Mesenteric fat pad (tissue), 1 donor: ENCODE results near the gene DLEC1. TPM values are rescaled to one million over a fixed set of nuclear protein-coding genes. Genes with fewer than 3 reads are reported as not detected.
"Not testable (repeated sequence)": the region's sequence is repeated elsewhere in the genome, so short reads cannot be mapped to it uniquely, and the experiment has no call there.

Source experiments
- DNase-seq: peaks from one replicate; pipeline ENCODE4 v3.0.0-alpha.2; 2020; ENCODE audit warnings: low spot score
- total RNA-seq: library from RNA; stranded (reverse); fragmentation: NEBNext Ultra II Directional; extraction: Animal tissue kit (Norgen Biotek cat#: 25700); gene quantifications from one replicate; pipeline ENCODE4 v1.2.1, GENCODE V29; 2021
- donor health status: DM: yes; HTN: yes; CAD: no.

DLEC1 gene
- total RNA-seq, 1 donor from 2014 or later = 1.9 TPM

DNA sequence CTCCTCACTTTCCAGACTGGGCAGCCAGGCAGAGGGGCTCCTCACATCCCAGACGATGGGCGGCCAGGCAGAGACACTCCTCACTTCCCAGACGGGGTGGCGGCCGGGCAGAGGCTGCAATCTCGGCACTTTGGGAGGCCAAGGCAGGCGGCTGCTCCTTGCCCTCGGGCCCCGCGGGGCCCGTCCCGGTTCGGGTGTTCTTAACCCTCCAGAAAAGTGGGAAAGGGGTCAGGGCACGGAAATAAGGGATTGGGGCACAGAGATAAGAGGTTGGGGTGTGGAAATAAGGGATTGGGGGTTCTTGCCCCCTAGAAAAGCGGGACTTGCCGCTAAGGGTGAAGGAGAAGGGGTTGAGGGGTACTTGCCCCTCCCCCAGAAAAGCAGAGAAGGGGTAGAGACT, 43.3 kb downstream of the DLEC1 start:
- not testable (repeated sequence) for DNase-seq

DNA sequence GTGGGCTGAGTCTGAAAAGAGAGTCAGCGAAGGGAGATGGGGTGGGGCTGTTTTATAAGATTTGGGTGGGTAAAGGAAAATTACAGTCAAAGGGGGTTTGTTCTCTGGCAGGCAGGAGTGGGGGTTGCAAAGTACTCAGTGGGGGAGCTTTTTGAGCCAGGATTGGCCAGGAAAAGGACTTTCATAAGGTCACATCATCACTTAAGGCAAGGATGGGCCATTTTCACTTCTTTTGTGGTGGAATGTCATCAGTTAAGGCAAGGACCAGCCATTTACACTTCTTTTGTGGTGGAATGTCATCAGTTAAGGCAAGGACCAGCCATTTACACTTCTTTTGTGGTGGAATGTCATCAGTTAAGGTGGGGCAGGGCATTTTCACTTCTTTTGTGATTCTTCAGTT, 44.2 kb downstream of the DLEC1 start:
- not testable (repeated sequence) for DNase-seq

DNA sequence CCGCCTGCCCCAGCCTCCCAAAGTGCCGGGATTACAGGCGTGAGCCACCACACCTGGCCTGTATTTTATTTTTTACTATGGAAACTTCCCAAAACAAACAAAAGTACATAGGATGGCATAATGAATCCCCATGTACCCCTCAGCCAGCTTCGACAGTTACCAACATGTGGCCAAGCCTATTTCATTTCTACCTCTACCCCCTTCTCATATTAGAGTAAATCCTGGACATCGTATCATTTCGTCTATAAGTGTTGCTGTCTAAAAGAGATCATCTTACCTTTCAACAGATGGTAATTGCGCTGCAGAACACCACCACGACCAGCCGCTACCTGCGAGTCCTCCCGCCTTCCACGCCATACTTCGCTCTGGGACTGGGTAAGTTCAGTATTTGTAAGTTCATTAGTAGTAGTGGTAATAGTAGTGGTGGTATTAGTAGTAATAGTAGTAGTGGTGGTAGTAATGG, 44.9 kb downstream of the DLEC1 start:
- DNase-seq = no peak

DNA sequence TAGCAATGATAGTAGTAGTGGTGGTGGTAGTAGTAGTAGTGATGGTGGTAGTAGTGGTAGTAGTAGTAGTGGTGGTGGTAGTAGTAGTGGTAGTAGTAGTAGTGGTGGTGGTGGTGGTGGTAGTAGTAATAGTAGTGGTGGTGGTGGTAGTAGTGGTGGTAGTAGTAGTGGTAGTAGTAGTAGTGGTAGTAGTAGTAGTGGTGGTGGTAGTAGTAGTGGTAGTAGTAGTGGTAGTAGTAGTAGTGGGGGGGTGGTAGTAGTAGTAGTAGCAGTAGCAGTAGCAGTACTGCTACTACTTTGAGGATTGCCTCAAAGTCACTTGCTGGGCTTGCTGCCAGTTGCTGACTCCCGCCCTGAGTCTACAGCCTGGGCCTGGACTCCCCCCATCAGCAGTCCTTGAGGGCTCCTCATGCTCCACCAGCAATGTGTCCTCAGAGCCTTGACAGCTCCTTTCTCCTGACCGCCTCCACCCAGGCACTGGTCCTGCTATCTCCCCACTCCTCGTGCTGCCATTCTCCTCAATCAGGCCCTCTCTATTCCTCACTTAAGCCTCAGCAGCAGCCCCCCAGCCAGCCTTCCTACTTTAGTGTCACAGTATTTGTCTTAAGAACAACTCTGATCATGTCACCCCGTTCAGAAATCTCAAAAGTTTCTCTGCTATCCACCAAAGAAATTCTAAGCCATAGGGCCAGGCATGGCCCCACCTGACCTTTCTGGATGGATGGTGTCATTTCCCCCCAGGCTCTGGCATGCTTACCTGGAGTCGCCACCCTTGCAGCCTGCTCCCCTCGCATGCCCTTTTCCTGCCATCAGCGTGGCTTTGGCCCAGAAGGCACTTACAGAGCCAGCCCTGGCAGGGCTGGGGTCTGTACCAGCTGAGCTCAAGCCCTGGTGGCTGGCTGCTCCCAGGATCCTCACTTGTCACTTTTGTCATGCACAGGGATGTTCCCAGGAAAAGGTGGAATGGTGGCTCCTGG, 45.6 kb downstream of the DLEC1 start:
- DNase-seq = no peak

DNA sequence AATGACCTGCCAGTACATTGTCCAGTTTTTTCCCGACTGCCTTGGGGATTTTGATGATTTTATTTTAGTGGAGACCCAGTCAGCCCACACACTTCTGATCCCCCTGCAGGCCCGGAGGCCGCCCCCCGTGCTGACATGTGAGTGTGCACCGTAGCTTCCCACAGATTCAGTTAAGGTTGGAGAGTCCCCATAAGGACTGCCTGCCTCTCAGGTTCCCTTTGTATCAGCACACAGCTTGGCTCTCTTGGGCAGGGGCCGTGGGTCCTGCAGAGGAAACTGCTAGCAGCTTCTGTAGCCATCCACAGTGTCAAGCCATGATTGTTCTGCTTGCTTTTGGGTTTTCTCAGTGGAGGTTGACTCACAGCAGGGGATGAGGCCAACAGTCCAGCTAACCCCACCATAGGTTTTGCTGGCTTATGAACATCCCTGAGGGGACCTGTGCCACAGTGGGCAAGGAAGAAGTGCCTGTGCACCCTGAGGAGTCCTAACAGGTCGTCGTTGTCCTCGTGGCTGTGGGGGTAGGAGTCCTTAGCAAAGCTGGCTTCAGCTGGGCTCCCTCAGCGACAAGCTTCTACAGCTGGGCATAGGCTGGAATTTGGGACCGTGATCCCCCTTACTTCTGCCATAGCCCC, 46.4 kb downstream of the DLEC1 start:
- DNase-seq = no peak

DNA sequence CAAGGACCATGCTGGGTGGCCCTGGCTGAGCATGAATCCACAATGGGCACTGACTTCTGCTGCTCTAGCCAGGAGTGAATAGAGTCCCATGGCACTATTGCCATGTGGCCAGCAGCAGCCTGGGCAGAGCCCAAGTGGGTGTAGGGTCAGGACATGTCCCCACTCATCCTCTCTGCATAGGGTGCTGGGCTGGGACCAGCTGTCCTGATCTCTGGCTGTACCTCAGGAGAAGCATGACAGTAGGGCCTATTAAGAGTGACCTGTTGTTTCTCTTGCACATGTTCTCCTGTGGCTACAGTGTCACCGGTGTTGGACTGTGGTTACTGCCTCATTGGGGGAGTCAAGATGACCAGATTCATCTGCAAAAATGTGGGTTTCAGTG, 46.9 kb downstream of the DLEC1 start:
- no peak for DNase-seq

DNA sequence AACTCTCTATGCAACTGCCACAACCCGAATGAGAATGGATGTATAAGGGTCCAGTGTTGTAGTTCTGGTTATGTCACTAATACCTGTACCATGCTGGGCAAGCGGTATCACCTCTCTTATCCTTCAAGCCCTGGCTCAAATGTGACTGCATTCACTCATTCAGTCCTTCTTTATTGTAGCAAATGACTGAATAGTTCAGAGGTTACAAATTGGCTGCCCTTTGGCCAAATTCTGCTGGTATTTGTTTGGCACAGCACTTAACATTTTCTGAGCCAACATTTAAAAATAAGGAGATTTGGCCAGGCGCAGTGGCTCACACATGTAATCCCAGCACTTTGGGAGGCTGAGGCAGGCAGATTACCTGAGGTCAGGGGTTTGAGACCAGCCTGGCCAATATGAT, 47.5 kb downstream of the DLEC1 start:
- DNase-seq = no peak

DNA sequence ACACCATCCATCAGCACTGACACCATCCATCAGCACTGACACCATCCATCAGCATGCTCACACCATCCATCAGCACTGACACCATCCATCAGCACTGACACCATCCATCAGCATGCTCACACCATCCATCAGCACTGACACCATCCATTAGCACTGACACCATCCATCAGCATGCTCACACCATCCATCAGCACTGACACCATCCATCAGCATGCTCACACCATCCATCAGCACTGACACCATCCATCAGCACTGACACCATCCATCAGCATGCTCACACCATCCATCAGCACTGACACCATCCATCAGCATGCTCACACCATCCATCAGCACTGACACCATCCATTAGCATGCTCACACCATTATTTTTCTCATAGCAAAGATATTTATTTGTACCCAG, 48.3 kb downstream of the DLEC1 start:
- DNase-seq = not testable (repeated sequence)

DNA sequence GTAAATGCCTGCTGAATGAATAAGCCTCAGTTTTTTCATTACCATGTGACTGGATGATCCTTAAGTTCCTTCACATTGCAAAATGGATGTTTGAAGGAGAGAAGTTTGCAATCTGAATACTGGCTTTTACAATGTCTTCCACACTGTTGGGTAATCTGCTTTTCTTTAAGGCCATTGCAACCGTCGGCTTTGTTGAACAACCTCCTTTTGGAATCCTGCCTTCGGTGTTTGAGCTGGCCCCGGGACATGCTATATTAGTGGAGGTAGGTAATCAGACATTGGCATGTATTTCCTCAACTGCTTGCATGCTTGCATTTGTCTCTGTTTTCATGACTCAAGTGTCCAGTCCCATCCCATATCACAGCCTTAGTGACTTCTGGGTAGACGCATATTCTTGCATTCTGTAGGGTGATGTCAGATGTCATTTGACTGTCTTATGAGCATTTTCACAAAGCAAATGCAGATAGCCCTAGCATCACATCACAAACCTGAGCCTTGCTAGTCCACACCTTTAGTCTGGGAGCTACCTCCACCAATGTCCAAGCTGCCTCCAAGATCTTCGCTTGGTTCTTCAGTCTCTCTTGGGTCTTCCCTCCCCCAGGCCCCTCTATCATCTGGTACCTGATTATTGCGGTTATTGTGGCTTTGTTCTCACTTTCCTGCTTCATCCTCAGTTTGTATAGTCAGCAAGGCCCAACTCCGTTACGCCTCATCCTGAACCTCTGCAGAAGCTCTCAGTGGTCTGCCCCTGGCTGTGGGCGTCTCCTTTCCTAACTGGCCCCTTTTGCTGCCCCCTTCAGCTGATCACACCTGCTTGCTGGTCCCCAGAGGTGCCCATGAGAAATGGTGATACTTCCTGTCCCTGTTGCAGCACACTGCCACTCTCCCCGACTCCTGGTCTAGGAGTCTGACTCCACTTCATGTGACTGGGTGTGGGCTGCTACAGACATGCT, 49.4 kb downstream of the DLEC1 start:
- DNase-seq = no peak

DNA sequence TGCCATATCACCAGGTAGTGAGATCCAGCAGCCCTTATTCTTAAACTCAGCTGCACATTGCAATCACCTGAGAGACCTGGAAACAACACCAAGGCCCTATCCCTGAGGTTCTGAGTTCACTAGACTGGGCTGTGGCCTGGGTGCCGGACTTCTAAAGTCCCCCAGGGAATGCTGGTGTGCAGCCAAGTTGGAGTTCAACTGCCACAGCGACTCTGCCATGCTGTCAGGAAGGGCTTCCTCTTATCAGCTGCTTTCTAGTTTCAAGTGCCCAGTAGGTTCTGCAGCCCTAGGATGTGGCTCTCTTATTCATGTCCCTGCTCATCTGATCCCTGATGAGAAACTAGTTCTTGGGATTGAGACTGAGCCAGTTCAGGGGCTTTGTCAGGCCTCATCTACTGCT, 50.2 kb downstream of the DLEC1 start:
- no peak for DNase-seq

DNA sequence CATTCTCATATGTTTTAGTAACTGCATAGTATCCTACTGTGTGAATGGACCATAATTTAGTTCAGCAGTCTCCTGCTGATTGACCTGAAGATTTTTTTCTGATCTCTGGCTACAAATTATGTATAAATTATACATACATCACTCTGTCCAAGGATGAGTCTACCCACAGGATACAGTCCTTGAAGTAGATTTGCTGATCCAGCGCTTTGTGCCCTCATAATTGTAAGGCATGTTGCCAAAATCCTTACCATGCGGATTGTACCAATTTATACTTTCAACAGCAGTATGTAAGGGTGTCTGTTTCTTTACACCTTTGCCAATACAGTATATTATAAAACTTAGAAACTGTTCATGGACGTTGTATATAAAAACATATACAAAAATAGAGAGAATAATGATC, 51.4 kb downstream of the DLEC1 start:
- no peak for DNase-seq

DNA sequence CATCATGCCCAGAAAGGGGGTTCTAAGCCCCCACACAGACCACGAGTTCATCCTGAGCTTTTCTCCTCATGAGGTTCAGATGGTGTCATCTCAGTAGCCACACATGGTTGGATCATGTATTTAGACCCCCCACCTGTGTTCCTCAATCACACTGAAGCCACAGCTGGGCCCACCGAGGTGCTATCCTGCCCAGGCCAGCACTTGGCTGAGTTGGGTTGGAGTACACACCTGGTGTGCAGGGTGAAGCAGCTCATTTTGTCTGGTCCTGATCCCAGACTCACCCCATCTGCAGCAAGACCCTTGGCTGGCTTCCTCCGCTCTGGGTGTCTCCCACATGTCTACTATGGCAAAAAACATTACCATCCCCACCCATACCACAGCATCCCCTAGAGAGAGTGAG, 56.0 kb downstream of the DLEC1 start:
- no peak for DNase-seq

DNA sequence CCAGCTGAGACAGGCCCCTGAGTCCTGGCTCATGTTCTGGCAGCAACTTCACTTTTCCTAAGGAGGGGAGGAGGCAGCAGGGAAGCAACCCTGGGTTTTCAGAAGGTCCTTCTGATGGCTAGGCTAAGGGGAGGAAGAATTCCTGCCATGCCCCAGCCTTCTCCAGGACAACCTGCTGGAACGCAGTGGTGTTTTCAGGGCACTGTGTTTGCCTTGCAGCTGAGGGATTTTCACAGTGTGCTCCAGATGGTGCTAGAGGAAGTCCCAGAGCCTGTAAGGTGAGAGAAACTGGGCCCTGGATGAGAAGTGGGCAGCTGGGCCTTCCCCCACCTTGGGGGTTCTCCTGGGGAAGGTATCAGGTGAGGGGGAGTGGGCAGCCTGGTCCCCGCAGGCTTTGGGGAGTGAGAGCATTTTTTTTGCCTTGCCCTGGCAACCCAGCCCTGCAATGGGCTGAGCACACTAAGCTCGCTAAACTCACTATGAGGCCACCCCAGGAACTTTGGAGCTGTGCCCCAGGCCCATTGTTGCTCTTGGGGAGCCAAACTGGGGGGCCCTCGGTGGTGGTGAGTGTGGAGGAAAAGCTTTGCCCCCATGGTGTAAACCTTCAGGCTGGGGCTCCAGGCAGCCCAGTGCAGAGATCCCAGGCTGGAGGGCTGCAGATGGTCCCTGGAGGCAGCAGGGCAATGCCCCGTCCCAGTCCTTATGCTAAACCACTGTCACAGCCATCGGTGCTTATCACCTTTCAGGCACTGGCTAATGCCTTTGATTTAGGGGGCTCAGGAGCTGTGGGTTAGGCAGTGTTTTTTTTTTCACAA, 56.9 kb downstream of the DLEC1 start:
- no peak for DNase-seq

DNA sequence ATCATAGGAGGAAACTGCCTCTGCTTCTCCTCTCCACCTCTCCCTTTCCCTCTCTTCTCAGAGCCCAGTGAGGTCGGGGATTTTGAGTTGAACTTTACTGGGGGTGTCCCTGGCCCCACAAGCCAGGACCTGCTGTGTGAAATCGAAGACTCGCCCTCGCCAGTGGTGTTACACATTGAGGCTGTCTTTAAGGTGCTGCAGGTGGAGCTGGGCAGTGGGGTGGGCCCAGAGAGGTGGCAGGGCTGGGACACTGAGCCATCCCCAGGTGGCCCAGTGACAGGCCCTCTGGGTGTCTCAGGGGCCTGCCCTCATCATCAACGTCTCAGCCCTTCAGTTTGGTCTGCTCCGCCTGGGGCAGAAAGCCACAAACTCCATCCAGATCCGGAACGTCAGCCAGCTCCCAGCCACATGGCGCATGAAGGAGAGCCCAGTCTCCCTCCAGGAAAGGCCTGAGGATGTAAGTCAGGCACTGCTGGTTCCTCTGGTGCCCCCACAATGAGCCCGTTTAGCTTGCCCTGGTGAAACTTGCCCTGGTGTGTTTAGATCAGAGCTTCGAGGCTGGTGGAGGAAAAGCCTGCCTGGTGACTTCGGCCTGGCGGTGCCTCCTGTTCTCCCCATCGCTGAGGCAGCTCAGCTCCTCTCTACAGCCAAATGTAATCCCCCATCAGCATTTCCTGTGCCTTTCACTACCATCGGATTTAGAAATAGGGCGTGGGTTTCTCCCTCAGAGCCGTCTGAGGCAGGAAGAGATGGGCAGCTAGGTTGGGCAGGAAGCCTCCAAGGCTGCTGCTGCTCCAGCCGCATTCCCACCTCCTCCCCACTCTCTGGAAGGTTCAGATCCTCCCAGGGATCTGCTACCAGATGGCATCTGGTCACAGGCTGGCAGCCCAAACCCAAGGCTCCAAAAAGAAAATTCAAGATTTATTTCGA, 58.7 kb downstream of the DLEC1 start:
- DNase-seq = no peak

DNA sequence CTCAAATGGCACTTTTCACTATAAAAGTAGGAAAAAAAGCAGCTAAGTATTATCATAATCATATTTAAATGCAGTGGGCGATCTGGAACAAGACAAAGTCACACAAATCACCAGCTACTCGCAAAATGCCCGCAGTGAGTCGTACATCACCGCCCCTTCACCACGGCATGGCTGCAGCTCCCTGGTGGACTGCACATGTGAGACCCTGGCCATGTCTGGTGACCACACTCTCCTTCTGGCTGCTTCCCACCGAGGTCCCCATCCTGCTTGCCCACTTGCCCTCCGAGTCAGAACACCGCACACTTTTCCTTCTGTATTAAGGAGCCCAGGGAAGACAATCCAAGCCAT, 59.3 kb downstream of the DLEC1 start:
- DNase-seq = no peak

DNA sequence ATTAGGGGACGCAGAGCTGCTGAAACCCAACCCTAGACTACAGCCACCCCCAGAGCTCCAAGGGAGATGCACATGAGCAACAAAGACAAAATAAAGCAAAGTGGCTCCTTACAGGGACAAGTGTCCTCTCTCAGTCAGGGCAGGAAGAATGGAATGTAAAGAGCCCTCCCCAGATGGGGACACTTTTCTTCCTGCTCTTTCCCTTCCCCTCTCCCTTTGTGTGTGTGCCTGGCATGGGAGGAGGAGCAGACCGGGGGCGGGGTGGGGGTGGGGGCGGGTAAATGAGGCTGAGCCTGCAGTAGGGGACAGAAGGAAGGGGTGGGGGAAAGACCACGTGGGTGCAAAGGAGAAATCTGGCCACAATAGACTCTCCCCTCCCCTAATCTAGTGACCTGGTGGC, 60.5 kb downstream of the DLEC1 start:
- no peak for DNase-seq

DNA sequence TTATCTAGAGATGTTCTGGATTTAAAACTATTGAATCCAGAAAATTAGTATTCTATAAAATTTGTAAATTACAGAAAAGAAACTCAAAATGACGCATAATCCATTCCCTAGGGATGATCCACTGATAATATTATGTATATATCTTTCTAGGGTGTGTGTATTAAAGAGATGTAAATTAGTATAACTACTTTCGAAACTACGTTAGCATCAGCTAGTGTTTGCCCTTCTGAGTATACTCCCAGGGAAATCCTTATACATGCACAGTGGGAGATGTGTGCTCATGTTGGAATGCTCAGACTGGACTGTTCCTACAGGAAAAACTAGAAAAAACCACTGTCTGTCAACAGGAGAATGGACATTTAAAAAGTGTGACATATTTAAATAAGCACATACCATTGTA, 61.5 kb downstream of the DLEC1 start:
- no peak for DNase-seq

DNA sequence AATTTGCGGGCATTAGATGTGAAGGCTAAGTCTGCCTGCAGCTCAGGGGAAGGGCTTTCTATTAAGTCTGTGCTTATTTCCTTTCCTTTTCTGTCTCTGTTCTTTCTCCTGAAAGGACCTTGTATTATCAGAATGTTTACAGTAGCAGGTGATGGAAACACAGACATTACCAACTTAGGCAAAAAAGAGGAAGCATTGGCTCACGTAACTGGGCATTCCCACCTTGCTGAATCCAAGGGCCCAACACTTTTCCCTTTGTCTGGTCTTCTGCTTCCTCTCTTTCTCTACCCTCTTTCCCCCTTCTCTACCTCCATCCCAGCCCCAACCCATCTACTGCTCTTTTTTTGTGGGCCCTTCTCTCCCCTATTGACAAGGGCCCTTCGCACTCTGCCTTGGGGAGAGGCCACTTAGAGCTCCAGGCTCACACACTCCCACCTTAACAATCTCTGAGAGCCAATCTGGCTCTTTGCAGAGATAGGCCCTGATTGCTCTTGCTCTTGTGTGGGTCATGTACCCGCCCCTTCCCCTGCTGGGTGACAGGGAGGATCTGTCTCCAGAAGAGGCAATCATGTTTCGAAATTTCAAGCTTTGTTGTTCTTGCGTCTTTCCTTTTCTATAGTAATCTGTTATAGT, 62.9 kb downstream of the DLEC1 start:
- no peak for DNase-seq

DNA sequence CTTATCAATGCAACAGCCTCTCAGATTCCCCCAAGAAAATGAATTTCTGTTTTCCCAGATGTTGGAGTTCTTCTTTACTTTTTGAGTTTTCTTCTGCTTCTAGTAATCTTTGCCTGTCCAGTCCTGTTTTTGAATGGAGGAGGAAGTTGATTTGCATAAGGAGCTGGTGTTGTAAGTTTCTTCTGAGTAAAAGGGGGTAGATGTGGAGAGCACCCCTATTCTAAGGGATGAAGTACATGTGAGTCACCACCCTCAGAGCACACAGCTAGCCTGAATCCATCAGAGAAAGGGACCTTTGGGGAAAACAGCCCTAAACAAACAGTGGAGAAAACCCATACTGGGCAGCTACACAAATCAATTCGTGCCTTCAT, 63.4 kb downstream of the DLEC1 start:
- DNase-seq = no peak
